ENCODE results near the gene RHOXF1. TPM values are rescaled to one million over a fixed set of nuclear protein-coding genes. Genes with fewer than 3 reads are reported as not detected.
"Not testable (repeated sequence)": the region's sequence is repeated elsewhere in the genome, so short reads cannot be mapped to it uniquely, and the experiment has no call there.

The RHOXF1 gene
- total RNA-seq, 1 donor from 2014 or later, result not detected

DNA sequence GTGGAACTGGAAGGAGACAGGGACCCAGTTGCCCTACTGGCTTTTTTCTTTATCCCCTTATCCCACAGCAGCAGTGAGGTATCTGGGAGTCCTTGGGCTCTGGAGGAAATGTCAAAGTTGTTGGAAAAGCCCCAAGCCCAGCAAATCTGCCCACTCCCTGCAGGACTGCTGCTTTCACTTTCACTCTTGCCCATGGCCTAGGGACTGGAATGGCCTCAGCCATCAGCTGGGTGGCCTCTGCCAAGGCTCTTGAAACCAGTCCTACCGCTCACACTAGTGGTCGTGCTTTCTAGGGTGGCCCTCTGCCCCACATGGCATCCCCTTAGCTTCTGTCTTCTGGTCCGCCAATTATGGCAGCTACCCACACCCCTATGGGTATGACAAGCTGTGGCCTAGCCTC lies 9.7 kb upstream of the RHOXF1 start:
- peaks cover 1% of the 10 kb centered on the region for H3K27me3 Mint-ChIP-seq (ENCODE audit: unreplicated experiment)
- DNase-seq (ENCODE audit: low spot score), result no peak
- peaks cover 5% of the 10 kb centered on the region for H3K4me1 Mint-ChIP-seq (ENCODE audit: unreplicated experiment)
- no peak for TF ChIP-seq CTCF (IDR thresholded peaks at IDR 0.05; ENCODE audit: unreplicated experiment)
- no peak overlapping the region for H3K27ac Mint-ChIP-seq (ENCODE audit: unreplicated experiment)
- H3K9me3 Mint-ChIP-seq (ENCODE audit: unreplicated experiment), result no peaks in the 10 kb centered on the region
- no peaks in the 10 kb centered on the region for H3K36me3 Mint-ChIP-seq (ENCODE audit: low read depth, unreplicated experiment)
- H3K4me3 Mint-ChIP-seq (ENCODE audit: unreplicated experiment), result no peak overlapping the region

DNA sequence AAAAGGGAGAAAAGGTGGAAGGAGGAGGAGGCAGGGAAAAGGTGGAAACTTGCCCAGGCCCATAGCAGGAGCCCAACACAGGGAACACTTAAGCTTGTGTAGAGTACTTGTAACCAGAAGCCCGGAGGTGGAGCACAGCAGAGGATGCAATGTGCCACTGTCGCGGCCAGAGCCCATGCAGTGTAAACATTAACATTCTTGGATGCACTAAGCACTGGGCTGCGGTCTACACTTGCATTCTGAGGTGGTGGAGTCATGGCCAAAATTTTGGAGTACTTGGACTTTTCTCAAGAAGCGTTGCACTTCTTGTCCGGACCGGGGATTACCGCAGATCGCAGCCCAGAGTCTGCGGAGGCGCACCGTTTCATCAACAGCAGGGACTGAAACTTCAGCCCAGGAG lies 4.5 kb upstream of the RHOXF1 start:
- H3K4me3 Mint-ChIP-seq (ENCODE audit: unreplicated experiment), result no peak overlapping the region
- H3K27ac Mint-ChIP-seq (ENCODE audit: unreplicated experiment), result no peak overlapping the region
- no peak for TF ChIP-seq CTCF (IDR thresholded peaks at IDR 0.05; ENCODE audit: unreplicated experiment)
- DNase-seq (ENCODE audit: low spot score), result no peak
- H3K36me3 Mint-ChIP-seq (ENCODE audit: low read depth, unreplicated experiment), result no peaks in the 10 kb centered on the region
- H3K4me1 Mint-ChIP-seq (ENCODE audit: unreplicated experiment), result peaks cover 2% of the 10 kb centered on the region
- H3K27me3 Mint-ChIP-seq (ENCODE audit: unreplicated experiment), result no peaks in the 10 kb centered on the region
- H3K9me3 Mint-ChIP-seq (ENCODE audit: unreplicated experiment), result no peaks in the 10 kb centered on the region

DNA sequence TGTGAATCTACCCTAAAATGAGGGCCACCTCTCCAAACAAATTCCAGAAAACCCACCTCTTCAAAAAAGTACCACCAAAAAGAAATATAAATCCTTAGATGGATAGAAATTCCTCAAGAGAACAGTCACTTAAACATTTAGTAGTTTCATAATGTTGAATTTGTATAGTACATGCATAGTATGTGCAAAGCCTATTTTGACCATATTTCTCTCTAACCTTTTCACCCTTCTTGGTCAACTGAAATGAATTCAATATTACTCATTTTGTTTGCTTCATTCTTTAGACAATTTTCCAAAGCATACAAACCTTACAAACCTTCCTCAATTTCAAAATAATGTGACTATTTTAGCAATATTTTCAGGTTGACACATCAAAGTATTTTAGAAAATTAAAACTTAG lies 4.1 kb downstream of the RHOXF1 start:
- Mint-ChIP-seq H3K27ac (ENCODE audit: unreplicated experiment) (no peak overlapping the region), H3K9me3 (ENCODE audit: unreplicated experiment) (no peaks in the 10 kb centered on the region)

DNA sequence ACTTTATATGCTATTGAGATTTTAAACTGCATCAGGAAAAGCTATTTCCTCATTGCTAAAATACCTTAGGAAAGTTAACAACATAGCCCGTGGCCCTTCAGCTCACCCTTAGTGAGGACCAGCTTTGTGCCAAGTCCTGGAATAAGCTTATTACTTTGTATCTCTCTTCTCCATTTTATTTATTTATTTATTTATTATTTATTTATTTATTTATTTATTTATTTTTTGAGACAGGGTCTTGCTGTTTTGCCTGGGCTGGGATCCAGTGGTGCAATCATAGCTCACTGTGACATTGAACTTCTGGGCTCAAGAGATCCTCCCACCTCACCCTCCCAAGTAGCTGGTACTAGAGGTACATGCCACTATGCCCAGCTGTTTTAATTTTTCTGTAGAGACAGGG lies 6.3 kb downstream of the RHOXF1 start:
- Mint-ChIP-seq H3K4me1 (ENCODE audit: unreplicated experiment) (no peaks in the 10 kb centered on the region), H3K36me3 (ENCODE audit: low read depth, unreplicated experiment) (no peaks in the 10 kb centered on the region), H3K27me3 (ENCODE audit: unreplicated experiment) (no peaks in the 10 kb centered on the region), H3K9me3 (ENCODE audit: unreplicated experiment) (no peaks in the 10 kb centered on the region), H3K27ac (ENCODE audit: unreplicated experiment) (no peak overlapping the region), H3K4me3 (ENCODE audit: unreplicated experiment) (no peak overlapping the region)
- DNase-seq (ENCODE audit: low spot score), result no peak
- no peak for TF ChIP-seq CTCF (IDR thresholded peaks at IDR 0.05; ENCODE audit: unreplicated experiment)

More for the DNA sequence above, 4.1 kb downstream of the RHOXF1 start:
- no peak for TF ChIP-seq CTCF (IDR thresholded peaks at IDR 0.05; ENCODE audit: unreplicated experiment)
- no peaks in the 10 kb centered on the region for H3K4me1 Mint-ChIP-seq (ENCODE audit: unreplicated experiment)
- no peaks in the 10 kb centered on the region for H3K27me3 Mint-ChIP-seq (ENCODE audit: unreplicated experiment)
- no peak overlapping the region for H3K4me3 Mint-ChIP-seq (ENCODE audit: unreplicated experiment)
- H3K36me3 Mint-ChIP-seq (ENCODE audit: low read depth, unreplicated experiment), result no peaks in the 10 kb centered on the region
- DNase-seq (ENCODE audit: low spot score), result no peak

DNA sequence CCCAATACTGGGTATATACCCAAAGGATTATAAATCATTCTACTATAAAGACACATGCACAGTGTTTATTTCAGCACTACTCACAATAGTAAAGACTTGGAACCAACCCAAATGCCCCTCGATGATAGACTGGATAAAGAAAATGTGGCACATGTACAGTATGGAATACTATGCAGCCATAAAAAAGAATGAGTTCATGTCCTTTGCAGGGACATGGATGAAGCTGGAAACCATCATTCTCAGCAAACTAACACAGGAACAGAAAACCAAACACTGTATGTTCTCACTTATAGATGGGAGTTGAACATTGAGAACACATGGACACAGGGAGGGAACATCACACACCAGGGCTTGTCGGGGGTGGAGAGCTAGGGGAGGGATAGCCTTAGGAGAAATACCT lies 11.0 kb downstream of the RHOXF1 start:
- H3K27ac Mint-ChIP-seq (ENCODE audit: unreplicated experiment); H3K9me3 Mint-ChIP-seq (ENCODE audit: unreplicated experiment); H3K27me3 Mint-ChIP-seq (ENCODE audit: unreplicated experiment); H3K4me1 Mint-ChIP-seq (ENCODE audit: unreplicated experiment); H3K36me3 Mint-ChIP-seq (ENCODE audit: low read depth, unreplicated experiment); DNase-seq (ENCODE audit: low spot score); H3K4me3 Mint-ChIP-seq (ENCODE audit: unreplicated experiment): not testable (repeated sequence)

DNA sequence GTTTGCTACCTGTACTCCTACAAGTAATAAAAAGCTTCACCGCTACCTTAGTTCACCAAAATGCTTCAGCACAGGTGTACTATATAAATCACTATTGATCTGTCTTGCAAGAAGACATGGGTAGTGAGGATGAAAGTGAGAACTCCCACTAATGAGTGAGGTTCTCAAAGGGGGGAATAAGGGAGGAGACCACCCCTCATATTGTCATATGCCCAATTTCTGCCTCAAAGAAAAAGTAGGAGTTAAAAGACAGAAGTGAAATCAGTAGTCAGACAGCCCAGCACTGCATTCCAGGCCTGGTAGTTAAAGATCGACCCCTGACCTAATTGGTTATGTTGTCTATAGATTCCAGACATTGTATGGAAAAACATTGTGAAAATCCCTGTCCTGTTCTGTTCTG lies 14.7 kb downstream of the RHOXF1 start:
- H3K9me3 Mint-ChIP-seq (ENCODE audit: unreplicated experiment); H3K4me1 Mint-ChIP-seq (ENCODE audit: unreplicated experiment); H3K36me3 Mint-ChIP-seq (ENCODE audit: low read depth, unreplicated experiment); DNase-seq (ENCODE audit: low spot score); H3K4me3 Mint-ChIP-seq (ENCODE audit: unreplicated experiment); H3K27me3 Mint-ChIP-seq (ENCODE audit: unreplicated experiment); H3K27ac Mint-ChIP-seq (ENCODE audit: unreplicated experiment): not testable (repeated sequence)

All from endothelial cell (in vitro differentiated cells).